ENCODE data around the gene TTC39B.

The TTC39B gene

GRCh38 chr9:15227491-15227890, 79.5 kb downstream of the TTC39B start:
- DNase-seq (ENCODE audit: low read depth in 2 of 2) = no peak

- no peak for DNase-seq (ENCODE audit: low read depth in 2 of 2)
Observed at GRCh38 chr9:15225564-15226126, 81.4 kb downstream of the TTC39B start.

- DNase-seq (ENCODE audit: low read depth in 2 of 2) = no peak
Observed at GRCh38 chr9:15222313-15222712, 84.7 kb downstream of the TTC39B start.

GRCh38 chr9:15221746-15222145, 85.3 kb downstream of the TTC39B start:
- peak; percentile 34 to 37 for DNase-seq (ENCODE audit: low read depth in 2 of 2)

GRCh38 chr9:15220658-15221318, 86.2 kb downstream of the TTC39B start:
- DNase-seq (ENCODE audit: low read depth in 2 of 2) = peak; percentile 61 to 63

- DNase-seq (ENCODE audit: low read depth in 2 of 2) = no peak
Observed at GRCh38 chr9:15219546-15219945, 87.5 kb downstream of the TTC39B start.

- no peak for DNase-seq (ENCODE audit: low read depth in 2 of 2)
Observed at GRCh38 chr9:15218994-15219393, 88.0 kb downstream of the TTC39B start.

GRCh38 chr9:15213249-15213648, 93.8 kb downstream of the TTC39B start:
- no peak for DNase-seq (ENCODE audit: low read depth in 2 of 2)

GRCh38 chr9:15211815-15212495, 95.1 kb downstream of the TTC39B start:
- DNase-seq (ENCODE audit: low read depth in 2 of 2) = peak; percentile 55 to 62

GRCh38 chr9:15211160-15211814, 95.7 kb downstream of the TTC39B start:
- DNase-seq (ENCODE audit: low read depth in 2 of 2) = peak; percentile 47 to 51

- no peak for DNase-seq (ENCODE audit: low read depth in 2 of 2)
Observed at GRCh38 chr9:15206903-15207696, 99.9 kb downstream of the TTC39B start.

- DNase-seq (ENCODE audit: low read depth in 2 of 2) = no peak
Observed at GRCh38 chr9:15205632-15206420, 101.2 kb downstream of the TTC39B start.

GRCh38 chr9:15203581-15203980, 103.4 kb downstream of the TTC39B start:
- DNase-seq (ENCODE audit: low read depth in 2 of 2) = no peak

- no peak for DNase-seq (ENCODE audit: low read depth in 2 of 2)
Observed at GRCh38 chr9:15200111-15200510, 106.9 kb downstream of the TTC39B start.

- DNase-seq (ENCODE audit: low read depth in 2 of 2) = no peak
Observed at GRCh38 chr9:15192856-15193255, 114.2 kb downstream of the TTC39B start.

- DNase-seq (ENCODE audit: low read depth in 2 of 2) = no peak
Observed at GRCh38 chr9:15191378-15191777, 115.6 kb downstream of the TTC39B start.

- no peak for DNase-seq (ENCODE audit: low read depth in 2 of 2)
Observed at GRCh38 chr9:15189481-15189880, 117.5 kb downstream of the TTC39B start.

GRCh38 chr9:15187589-15187988, 119.4 kb downstream of the TTC39B start:
- no peak for DNase-seq (ENCODE audit: low read depth in 2 of 2)

- peak; percentile 13 to 20 for DNase-seq (ENCODE audit: low read depth in 2 of 2)
Observed at GRCh38 chr9:15182730-15183129, 124.3 kb downstream of the TTC39B start.

- DNase-seq (ENCODE audit: low read depth in 2 of 2) = no peak
Observed at GRCh38 chr9:15182101-15182551, 124.9 kb downstream of the TTC39B start.

- DNase-seq (ENCODE audit: low read depth in 2 of 2) = no peak
Observed at GRCh38 chr9:15180124-15180523, 126.9 kb downstream of the TTC39B start.

All from fibroblast of skin of left quadriceps (primary cell).